ENCODE results near the gene RASA3. TPM values are rescaled to one million over a fixed set of nuclear protein-coding genes. Genes with fewer than 3 reads are reported as not detected.

RASA3 gene
- total and polyA plus RNA-seq, 2 of the 8 experiments (the other 6 are each of a cell fraction or from before 2014, with no cell fraction given): 7.5 to 21.9 TPM

- TF ChIP-seq NRF1 (IDR thresholded peaks at IDR 0.05; ENCODE audit: low read depth, low read length) (no peak), PHF8 (conservative IDR thresholded peaks at IDR 0.05; ENCODE audit: low read depth, low read length) (no peak), SUZ12 (IDR thresholded peaks at IDR 0.05; ENCODE audit: low read length) (no peak)
- TF ChIP-seq, protein P1, sequence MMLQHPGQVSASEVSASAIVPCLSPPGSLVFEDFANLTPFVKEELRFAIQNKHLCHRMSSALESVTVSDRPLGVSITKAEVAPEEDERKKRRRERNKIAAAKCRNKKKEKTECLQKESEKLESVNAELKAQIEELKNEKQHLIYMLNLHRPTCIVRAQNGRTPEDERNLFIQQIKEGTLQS (IDR thresholded peaks at IDR 0.05; ENCODE audit: insufficient read depth, low read depth, low read length): no peak
These were observed 15.5 kb upstream of the RASA3 start (continued) for GRCh38 chr13:114147803-114148520.
